Measurements from ENCODE around the gene NBAS.
"Not testable (repeated sequence)": the region's sequence is repeated elsewhere in the genome, so short reads cannot be mapped to it uniquely, and the experiment has no call there.

Gene NBAS

DNA sequence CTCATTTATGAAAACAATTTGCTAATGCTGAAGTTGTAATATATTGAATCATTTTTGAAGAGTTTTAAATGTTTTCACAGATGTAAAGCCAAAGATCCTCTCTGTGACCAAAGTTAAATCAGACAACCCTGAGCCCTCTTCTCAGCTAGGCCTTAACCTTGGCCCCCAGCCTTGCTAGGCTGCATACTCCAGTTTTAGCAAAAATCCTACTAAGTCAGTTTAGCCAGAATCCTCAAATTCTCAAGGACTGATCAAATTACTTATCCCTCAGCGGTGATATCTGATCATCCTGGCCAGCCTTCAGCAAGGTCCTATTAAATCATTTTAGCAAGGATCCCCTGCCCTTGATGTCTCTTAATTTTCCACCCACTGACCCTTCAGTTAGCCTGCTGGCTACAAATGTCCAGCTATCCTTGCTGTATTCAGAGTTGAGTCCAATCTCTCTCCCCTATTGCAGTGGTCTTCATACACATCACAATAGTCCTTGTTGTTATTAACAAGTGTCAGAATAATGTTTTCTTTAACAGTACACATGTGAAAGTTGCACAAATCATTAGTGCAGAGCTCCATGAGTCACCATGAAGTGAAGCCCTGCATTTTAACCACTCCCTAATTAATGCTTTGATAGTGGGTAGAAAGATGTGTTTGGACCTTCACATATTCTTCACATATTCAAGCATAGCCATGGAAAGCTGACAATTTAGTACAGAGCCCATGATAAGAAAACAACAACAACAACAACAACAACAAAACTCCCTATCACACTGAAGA, 206.4 kb downstream of the NBAS start:
- DNase-seq = no peak

DNA sequence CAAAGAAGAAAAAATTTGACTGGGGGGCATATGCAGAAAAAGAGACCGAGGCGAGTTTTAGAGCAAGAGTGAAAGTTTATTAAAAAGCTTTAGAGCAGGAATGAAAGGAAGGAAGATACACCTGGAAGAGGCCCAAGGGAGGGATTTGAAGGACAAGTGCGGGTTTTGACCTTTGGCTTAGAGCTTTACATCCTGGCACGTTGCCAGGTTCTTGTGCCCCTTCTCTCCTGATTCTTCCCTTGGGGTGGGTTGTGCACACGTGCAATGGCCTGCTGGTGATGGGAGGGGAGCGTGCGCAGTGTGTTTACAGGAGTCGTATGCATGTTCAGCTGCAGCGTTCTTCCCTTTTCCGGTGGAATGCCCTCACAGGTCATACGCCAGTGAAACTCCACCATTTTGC, 208.8 kb downstream of the NBAS start:
- no peak for DNase-seq

DNA sequence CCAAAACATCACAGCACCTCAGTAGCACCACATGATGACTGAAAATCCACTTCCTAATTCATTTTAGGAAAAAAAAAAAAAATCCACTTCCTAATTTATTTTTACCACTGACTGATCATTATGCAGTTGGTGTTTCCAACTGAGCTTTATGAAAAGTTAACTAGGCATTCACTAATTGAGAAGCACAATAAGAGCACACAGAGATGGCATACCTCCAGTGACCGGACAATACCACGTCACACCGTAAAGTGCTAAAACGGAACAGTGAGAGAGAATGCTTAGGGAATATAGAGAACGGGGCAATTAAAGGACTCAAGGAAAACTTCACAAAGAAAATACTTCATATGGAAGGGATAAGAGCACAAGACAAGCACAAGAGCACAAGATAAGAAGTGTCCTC, 212.5 kb downstream of the NBAS start:
- no peak for DNase-seq

DNA sequence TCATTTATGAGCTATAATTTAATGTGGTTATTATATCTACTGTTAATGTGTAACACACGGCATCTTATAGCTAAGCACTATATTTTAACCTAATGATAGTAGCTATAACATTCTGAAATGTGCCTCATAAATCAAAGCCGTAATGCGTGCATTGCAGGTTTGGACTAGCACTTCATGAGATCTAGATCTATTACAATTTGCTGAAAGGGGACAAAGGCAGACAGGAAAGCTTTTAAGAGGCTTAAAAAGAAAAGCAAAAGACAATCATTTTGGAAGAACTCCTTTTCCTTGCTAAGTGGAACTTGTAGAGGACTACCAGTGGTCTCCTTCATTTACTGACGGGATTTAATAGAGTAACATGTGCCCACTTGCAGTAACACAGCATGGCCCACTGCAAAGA, 213.1 kb downstream of the NBAS start:
- no peak for DNase-seq

DNA sequence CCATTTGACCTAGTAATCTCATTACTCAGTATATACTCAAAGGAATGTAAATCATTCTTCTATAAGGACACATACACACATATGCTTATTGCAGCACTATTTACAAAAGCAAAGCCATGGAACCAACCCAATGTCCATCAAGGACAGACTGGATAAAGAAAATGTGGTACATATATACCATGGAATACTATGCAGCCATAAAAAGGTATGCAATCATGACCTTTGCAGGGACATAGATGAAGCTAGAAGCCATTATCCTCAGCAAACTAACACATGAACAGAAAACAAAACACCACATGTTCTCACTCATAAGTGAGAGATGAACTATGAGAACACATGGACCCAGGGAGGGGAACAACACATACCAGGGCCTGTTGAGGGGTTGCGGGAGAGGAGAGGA, 214.5 kb downstream of the NBAS start:
- DNase-seq = no peak

DNA sequence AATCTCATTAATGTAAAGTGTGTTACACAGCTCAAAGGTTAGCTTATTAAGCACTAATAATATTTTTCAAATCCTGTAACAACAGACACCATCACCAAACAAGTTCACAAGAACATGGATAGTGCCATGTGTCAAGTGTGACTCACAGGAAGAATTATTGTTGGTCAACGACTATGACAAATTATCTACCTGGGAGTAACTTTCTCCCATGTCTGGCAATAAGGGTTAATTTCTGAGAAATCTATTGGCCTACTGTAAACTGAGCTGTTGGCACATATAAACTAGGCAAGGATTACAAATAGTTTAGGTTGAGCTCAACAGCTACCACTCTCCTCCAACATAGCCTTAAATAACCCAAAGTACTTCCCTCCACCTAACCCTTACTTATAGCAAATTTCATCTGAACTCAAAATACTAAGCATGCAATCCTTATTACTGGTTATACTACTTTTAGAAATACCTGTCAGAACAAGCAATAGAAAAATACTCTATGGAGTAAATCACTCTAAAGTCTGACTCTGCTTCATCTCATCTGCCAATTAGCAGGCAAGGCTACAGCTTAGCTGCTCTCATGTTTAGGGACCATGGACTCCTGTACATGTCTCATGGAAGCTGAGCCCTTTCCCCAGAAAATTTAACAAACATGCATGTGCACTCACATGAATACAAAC, 223.0 kb downstream of the NBAS start:
- no peak for DNase-seq

DNA sequence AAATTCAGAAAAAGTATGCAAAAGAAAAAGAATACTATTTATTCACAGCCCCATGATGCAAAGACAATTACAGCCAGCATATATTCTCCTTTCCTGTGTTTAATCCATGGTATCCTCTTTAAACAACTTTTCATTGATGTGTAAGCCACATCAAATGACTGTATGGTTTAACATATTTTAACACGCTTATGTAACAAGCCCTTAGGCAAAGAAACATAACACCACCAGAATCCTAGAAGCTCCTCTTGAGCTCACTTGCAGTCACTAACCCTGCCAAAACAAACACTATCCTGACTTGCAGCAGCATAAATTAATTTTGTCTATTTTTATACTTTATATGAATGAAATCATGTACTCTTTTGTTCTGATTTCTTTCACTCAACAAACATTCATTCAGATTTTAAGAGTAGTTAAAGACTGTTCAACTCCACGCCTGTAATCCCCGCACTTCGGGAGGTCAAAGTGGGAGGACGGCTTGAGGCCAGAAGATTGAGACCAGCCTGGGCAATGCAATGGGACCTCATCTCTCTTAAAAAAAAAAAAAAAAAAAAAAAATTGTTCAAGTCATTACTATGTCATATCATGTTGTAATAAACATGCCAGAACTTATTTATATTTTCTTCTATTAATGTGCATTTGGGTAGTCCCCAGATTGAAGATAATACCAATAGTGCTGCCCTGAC, 226.3 kb downstream of the NBAS start:
- no peak for DNase-seq

DNA sequence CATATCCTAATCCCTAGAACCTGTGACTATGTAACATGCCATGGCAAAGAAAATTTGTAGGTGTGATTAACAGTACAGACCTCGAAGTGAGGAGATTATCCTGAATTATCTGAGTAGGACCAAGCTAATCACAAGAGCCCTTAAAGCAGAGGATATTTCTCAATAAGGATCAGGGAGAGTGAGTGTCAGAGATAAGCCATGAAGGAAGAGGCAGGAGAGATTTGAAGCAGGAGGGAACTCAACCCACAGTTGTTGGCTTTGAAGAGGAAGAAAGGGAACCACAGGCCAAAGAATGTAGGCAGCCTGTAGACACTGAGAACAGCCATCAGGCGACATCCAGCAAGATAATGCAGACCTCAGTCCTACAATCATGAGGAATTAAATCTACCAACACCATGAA, 229.3 kb downstream of the NBAS start:
- DNase-seq = no peak

DNA sequence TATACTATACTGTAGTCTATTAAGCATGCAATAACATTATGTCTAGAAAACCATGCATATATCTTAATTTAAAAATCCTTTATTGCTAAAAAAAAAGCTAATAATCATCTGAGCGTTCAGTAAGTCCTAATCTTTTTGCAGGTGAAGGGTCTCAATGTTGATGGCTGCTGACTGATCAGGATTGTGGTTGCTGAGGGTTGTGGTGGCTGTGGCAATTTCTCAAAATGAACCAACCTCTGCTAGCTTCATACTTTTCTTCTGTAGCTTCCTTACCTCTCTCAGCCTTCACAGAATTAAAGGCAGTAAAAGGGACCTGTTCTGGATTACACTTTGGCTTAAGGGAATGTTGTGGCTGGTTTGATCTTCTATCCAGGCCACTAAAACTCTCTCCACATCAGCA, 235.8 kb downstream of the NBAS start:
- DNase-seq = no peak

DNA sequence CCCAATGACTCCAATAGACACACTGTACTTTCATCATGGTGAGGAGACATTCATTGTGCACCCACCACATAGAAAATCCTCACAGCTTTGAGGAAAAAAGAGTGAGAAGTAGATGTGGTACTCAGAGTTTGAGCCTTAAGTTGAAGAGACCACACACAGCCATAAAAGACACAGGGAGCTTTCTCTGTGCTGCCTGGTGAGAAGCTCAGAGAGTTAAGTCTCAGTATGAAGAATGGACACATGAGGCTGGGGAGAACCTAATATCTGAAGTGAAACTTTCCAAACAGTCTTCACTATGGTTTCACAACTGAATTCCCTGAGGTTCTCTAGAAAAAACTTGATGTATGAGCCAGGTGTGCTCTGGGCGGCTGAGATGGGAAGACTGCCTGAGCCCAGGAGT, 237.9 kb downstream of the NBAS start:
- DNase-seq = no peak

DNA sequence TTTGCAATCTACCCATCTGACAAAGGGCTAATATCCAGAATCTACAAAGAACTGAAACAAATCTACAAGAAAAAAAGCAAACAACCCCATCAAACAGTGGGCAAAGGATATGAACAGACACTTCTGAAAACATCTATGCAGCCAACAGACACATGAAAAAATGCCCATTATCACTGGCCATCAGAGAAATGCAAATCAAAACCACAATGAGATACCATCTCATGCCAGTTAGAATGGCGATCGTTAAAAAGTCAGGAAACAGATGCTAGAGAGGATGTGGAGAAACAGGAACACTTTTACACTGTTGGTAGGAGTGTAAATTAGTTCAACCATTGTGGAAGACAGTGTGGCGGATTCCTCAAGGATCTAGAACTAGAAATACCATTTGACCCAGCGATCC, 239.7 kb downstream of the NBAS start:
- not testable (repeated sequence) for DNase-seq

DNA sequence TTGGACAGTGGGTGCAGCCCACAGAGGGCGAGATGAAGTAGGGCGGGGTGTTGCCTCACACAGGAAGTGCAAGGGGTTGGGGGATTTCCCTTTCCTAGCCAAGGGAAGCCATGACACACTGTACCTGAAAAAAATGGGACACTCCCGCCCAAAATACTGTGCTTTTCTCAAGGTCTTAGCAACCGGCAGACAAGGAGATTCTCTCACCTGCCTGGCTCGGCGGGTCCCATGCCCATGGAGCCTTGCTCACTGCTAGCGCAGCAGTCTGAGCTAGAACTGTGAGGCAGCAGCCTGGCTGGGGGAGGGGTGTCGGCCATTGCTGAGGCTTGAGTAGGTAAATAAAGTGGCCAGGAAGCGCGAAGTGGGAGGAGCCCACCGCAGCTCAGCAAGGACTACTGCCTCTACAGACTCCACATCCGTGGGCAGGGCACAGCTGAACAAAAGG, 244.7 kb downstream of the NBAS start:
- DNase-seq = peak; percentile 47

DNA sequence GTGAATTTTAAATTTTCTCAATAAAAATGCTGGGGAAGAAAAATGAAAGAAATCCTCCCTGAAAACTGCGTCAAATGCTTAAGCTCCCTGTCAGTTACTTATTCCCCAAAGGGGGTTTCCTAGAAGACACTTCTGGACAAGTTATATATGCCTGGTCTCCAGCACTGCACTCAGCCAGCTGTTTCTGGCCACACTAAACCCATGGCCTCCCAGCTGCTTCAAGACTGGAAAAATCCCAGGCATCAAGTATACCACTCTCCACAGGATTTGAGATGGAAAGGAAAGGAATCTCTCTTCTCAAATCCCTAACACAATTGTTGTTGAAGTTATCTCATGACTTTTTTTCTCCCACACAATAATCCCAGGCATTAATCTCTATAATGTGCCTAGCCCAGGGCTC, 245.7 kb downstream of the NBAS start:
- DNase-seq = no peak

DNA sequence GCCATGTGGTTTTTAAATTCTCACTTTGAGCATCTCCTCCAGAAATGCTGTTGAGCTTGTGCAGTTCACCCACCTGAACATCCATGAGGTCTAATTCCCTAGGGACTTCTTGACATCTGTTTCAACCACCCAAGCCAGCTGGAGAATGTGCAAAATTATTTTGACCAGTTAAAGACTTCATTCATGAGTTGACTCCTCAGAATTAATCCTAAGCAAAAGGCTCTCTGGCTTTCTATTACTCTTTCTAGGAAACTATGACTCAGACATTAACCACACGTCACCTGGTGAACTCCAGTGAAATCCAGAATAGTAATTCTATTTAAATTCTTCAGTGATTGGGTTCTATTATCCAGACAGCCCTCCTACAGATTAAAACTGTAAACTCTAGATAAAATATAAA, 247.5 kb downstream of the NBAS start:
- DNase-seq = no peak

DNA sequence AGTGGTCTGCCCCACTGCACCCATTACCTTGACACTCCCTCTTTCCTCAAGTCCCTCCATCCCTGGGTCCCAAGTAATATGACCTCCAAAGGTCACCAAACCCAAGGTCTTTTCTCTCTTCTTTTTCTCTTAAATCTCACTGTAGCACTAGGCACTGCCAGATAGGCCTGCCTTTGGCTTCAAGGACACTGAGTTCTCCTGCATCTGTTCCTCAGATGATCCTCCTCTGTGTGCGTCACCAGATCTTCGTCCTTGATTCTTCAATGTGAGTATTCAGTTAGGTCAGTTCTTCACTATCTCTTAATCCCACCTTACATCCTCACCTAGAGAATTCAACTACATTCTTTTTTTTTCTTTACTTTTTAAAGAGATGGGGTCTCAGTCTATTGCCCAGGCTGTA, 249.2 kb downstream of the NBAS start:
- DNase-seq = no peak

DNA sequence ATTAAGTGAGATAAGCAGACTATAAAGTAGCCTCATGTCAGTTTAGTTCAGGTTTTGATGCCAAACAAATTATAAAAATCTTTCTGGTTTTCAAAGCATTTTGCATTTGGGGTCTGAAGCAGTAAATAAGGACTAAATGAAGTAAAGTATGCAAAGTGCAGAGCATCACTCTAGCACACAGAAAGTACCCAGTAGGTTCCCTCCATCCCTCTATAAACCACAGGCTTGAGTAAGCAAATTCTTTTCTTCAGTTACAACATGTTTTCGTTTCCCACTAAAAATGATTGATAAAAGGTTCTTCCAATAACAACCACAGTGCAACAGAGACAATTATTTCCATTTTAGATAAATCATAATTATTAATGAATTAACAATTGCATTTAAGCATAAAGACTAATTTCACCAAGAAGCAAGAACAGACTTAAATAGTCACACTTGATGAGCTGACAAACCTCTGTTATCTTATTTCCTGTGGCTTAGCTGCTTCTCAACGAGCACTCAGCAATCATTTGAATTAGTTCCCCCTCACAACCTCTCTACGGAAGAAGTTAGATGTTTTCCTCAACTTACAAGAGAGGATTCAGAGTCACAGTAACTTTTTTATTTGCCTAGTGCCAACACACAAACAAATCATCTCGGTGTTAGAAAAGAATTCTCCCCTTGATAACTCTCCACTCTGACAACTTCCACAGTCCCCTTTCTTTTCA, 249.8 kb downstream of the NBAS start:
- DNase-seq = peak; percentile 10

DNA sequence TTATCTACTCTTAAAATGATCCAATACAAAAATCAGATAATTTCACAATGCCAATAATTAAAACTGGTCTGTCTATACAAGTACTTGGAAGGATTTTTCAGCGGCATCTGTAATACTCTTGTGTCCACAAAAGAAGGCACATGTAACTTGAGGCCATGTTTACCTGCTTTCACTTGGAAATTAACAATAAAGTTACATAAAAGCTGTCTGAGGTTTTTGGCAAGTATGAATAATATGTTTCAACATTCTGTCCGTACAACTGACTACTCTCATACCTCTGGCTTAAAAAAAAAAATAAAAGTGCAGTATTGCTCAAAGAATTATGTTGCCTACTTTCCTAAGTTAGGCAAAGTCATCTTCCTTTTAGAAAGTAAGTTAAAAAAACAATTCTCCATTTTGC, 253.6 kb downstream of the NBAS start:
- no peak for DNase-seq

DNA sequence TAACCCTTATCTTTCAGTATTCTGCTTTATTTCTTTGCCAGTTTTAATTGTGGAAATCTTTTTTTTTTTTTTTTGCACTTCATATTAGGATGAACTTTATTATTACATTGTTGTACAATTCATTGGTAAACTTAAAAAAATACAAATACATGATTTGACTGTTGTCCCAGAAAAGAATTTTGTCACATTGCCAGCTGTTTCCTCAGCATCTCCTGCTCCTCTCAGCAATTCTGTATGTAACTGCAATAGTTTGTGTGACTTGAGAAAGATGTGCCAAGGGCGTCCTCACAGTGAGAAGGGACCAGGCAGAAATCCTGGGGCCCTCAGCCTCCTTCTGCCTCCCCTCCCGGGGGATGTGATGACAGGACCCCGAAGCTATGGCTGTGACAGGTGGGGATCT, 254.4 kb downstream of the NBAS start:
- DNase-seq = no peak

DNA sequence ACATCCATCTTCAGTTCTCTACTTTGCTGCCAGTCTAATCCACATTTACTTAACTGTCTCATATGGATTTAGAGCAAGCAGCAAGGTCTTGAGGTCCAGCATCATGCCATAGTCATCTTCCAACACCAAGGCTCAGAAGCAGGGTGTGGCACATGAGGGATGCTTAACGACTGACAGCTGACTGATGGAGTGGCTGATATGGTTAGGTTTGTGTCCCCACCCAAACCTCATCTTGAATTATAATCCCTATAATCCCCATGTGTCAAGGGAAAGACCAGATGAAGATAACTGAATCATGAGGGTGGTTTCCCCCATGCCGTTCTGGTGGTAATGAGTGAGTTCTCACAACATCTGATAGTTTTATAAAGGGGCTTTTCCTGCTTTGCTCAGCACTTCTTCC, 257.3 kb downstream of the NBAS start:
- no peak for DNase-seq

DNA sequence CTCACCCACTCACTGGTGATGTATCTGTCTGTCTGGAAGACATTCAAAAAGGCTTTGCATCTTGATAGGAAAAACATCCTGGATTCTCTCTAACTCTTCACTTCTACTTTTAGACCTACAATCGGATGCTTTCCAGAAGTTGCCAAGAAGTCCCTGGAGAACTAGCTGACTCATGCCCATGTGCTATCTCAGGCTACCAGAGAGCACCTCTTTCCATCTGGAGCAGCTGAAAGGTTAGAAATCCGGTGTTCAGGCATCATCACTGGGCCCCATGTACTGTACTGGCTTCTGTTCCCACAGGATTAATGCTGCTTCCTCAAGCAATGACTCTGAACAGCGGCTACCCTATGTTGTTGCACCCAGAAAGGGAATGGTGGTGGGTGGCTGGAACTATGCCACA, 259.0 kb downstream of the NBAS start:
- DNase-seq = no peak

DNA sequence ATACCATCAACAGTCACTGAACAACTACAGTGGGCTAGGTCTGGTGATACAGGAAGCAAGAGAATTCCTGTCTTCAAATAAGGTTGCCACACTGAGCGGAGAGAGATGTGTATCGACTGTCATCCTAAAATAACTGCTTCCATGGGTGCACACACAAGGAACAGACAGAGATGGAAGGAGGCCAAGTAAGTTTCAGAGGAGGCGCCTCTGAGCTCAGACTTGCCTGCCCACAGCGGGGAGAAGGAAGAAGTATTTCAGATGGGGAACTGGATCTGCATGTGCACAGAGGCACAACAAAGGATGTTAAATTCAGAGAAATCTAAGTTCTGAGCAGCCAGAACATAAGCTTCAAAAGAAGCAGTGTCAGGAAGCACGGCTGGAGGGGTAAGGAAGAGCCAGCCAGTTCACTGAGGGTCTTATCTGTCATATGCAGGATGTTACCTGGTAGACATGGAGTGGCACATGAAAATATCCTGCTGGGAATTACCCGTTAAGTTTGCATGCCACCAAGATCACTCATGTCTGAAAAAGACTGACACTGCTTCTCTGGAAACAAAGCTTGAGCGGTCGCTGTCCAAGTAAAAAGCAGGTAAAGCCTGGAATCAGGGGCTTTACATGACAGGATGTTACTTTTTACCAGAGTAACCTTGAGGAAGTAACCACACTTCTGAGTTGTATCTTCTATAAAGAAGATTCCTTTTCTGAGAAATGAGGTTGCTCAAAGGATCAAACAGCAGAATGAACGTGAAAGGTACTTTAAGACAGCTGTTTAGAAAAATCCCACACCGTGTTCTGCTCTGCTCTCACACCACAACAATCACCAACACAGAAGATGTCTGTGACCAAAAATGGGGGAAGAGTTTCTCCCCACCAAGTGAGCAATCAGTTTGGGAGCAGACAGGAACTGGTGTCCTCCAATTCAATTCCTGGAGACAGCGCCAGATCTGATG, 260.2 kb downstream of the NBAS start:
- no peak for DNase-seq

DNA sequence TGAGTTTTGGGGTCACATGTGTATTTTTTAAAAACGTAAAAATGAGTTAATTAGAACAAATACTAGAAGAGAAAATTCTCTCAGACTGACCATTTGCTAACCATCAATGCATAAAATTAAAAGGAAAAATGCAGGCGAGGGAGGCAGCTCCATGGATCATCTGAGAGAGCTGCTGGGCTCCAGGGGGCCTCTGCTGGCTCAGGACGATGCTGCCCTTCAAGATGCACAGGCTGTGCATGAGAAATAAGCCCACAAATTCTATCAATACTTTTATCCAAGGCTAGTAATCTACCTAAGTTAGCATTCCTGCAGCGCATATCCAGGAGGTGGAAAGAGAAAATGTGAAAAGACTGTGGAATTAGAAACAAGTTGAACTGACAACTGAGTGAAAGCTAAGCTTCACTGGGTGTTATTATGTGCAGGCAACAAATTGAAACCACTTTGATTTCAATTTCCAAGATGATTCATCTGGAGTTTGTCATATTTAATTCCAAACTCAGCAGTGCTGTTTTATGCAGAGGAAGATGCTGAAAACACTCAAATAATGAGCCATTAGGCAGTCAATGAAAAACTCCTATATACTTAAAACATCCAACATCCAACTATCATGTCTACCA, 261.1 kb downstream of the NBAS start:
- no peak for DNase-seq

Measured in CD4-positive, alpha-beta T cell treated with Interleukin-12 subunit alpha and Interleukin-12 subunit beta, for 1 hour (primary cell).